Adrenal gland (tissue), 12 donors: ENCODE results near the gene TMEM169. TPM values are rescaled to one million over a fixed set of nuclear protein-coding genes. Genes with fewer than 3 reads are reported as not detected.

Source experiments
- DNase-seq, 7 donors: peaks; one replicate each; pipeline ENCODE4 v3.0.0-alpha.2; 2019 to 2020
- H3K27ac ChIP-seq, 5 donors: fragments of 200-600 bp; sonication (generic) in 4 of 5; 1 replicate in 3 of 5; 2 replicates in 2 of 5; pipeline versions ENCODE4 v1.5.1 to v1.8.0; 2016 to 2020; ENCODE audit warnings: mild to moderate bottlenecking in 1 of 5
- H3K27me3 ChIP-seq: fragments of 200-600 bp; 2 replicates; pipeline ENCODE4 v1.8.0; 2021
- H3K36me3 ChIP-seq, 2 donors: fragments of 200-600 bp; replicated peaks in 1 of 2; 1 replicate in 1 of 2; 2 replicates in 1 of 2; pipeline versions ENCODE4 v1.5.1 to v1.8.0; 2018 to 2022
- H3K4me1 ChIP-seq, 2 donors: fragments of 200-600 bp; replicated peaks in 1 of 2; 1 replicate in 1 of 2; 2 replicates in 1 of 2; pipeline versions ENCODE4 v1.5.1 to v1.8.0; 2018 to 2021
- H3K4me3 ChIP-seq, 4 donors: fragments of 200-600 bp; sonication (generic) in 3 of 4; one replicate each; pipeline ENCODE4 v1.5.1; 2016 to 2018
- H3K9me3 ChIP-seq, 3 donors: fragments of 200-600 bp; sonication (generic) in 1 of 3; replicated peaks in 1 of 3; 1 replicate in 2 of 3; 2 replicates in 1 of 3; pipeline versions ENCODE4 v1.5.1 to v1.8.0; 2016 to 2021
- POLR2A ChIP-seq, 2 donors: fragments of 450-650 bp; IDR thresholded peaks; one replicate each; pipeline ENCODE4 v1.6.1; 2017; ENCODE audit warnings: antibody characterized with exemption in 2 of 2, mild to moderate bottlenecking in 2 of 2, moderate library complexity in 1 of 2
- WGBS, 4 donors: extraction: QIAGEN DNeasy Blood & Tissue Kit in 2 of 4; methylation state at CpG; one replicate each; pipeline versions ENCODE4 v1.1.5 to v1.1.7; 2013 to 2017; 5-methylcytosine and 5-hydroxymethylcytosine counted together
- intact Hi-C, 2 donors: fragments of 100-400 bp; cut with DNase I; formaldehyde crosslinking; loops; one replicate each; pipeline versions ENCODE4 v1.14.1 to v1.15.0; 2022 to 2023
- polyA plus RNA-seq, 3 donors: library from polyadenylated mRNA; stranded (reverse); fragments of 200-250 nt in 2 of 3; fragments of 350-450 nt in 1 of 3; fragmentation: Illumina TruSeq in 1 of 3; extraction: RNeasy Lipid Tissue Mini Kit (QIAGEN cat#74804) in 1 of 3; gene quantifications; one replicate each; pipeline ENCODE4 v1.2.3, GENCODE V29; 2013 to 2014
- total RNA-seq, 9 donors: library from RNA; depleted of rRNA in 4 of 9; stranded (reverse); fragments of >200 nt in 4 of 9; fragments of 120-200 nt in 1 of 9; fragmentation: NEBNext Ultra II Directional in 1 of 9; extraction: Animal tissue kit (Norgen Biotek cat#: 25700) in 1 of 9; gene quantifications; one replicate each; pipeline versions ENCODE4 v1.1.0 to v1.2.4, GENCODE V29; 2013 to 2023
- TF ChIP-seq, protein P1 (sequence below), 6 experiments: fragments of 450-650 bp in 4 of 6; fragments of 200-600 bp in 2 of 6; sonication (generic) in 1 of 6; IDR thresholded peaks; 1 replicate in 5 of 6; 2 replicates in 1 of 6; pipeline versions ENCODE4 v1.5.1 to v1.8.0; 2016 to 2021; ENCODE audit warnings: antibody characterized with exemption in 6 of 6, mild to moderate bottlenecking in 2 of 6, moderate library complexity in 1 of 6
- donor health status: healthy with polysubstance abuse.
- donor health status: Bipolar disorder and iron deficiency.
- donor health status: DM: yes; HTN: yes; CAD: no.
- donor health status: DM: no; HTN: no; CAD: no.
- donor health status: DM: no; HTN: no; CAD: no.
- donor health status: DM: yes; HTN: yes; CAD: no.

The TMEM169 gene
- total and polyA plus RNA-seq, 12 donors: 0.12 to 2.3 (median 0.80) TPM

- Histone ChIP-seq H3K27me3 (no peaks in the 10 kb centered on the region), H3K9me3 (no peaks in the 10 kb centered on the region), H3K27ac (peak overlapping the region in 3 of 5 donors; percentile 5 to 83 (median 51)), H3K36me3 (peaks cover 0 to 59% of the 10 kb centered on the region in 2 donors), H3K4me3 (no peak overlapping the region), H3K4me1 (peaks cover 23 to 49% of the 10 kb centered on the region in 2 donors)
- TF ChIP-seq, protein P1, sequence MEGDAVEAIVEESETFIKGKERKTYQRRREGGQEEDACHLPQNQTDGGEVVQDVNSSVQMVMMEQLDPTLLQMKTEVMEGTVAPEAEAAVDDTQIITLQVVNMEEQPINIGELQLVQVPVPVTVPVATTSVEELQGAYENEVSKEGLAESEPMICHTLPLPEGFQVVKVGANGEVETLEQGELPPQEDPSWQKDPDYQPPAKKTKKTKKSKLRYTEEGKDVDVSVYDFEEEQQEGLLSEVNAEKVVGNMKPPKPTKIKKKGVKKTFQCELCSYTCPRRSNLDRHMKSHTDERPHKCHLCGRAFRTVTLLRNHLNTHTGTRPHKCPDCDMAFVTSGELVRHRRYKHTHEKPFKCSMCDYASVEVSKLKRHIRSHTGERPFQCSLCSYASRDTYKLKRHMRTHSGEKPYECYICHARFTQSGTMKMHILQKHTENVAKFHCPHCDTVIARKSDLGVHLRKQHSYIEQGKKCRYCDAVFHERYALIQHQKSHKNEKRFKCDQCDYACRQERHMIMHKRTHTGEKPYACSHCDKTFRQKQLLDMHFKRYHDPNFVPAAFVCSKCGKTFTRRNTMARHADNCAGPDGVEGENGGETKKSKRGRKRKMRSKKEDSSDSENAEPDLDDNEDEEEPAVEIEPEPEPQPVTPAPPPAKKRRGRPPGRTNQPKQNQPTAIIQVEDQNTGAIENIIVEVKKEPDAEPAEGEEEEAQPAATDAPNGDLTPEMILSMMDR (IDR thresholded peaks at IDR 0.05): no peak
- TF ChIP-seq POLR2A (IDR thresholded peaks at IDR 0.05): no peak
- DNase-seq: no peak
- 28 to 39% (median 33%) methylated on average over 4 of the region's 4 CpGs for WGBS, 4 donors
- intact Hi-C loops: loop anchor here in 1 of 2 donors (10.0 kb wide), 1 partner anchor 290 kb away; no protein-coding TSS in a partner anchor
Measured at GRCh38 chr2:216114382-216114713, 32.6 kb downstream of the TMEM169 start.

- intact Hi-C loops: loop anchor here in 1 of 2 donors (10.0 kb wide), 1 partner anchor 290 kb away; no protein-coding TSS in a partner anchor
- peak overlapping the region in 2 of 4 donors; percentile 34 to 67 for H3K4me3 ChIP-seq
- peaks cover 20 to 47% of the 10 kb centered on the region in 2 donors for H3K4me1 ChIP-seq
- WGBS, 4 donors: 5 to 8% (median 7%) methylated on average over 29 of the region's 29 CpGs
- peaks cover 0 to 65% of the 10 kb centered on the region in 2 donors for H3K36me3 ChIP-seq
- H3K27me3 ChIP-seq: no peaks in the 10 kb centered on the region
- TF ChIP-seq, protein P1 (IDR thresholded peaks at IDR 0.05): peak; percentile 81 to 93 (median 88)
- TF ChIP-seq POLR2A (IDR thresholded peaks at IDR 0.05): peak; percentile 14 to 83
- H3K9me3 ChIP-seq: no peaks in the 10 kb centered on the region
- peak overlapping the region in 4 of 5 donors; percentile 63 to 83 (median 72) for H3K27ac ChIP-seq
- DNase-seq: peak; percentile 98 to 100 (median 99)
Measured at GRCh38 chr2:216114714-216115531, 33.2 kb downstream of the TMEM169 start.

- Histone ChIP-seq H3K4me1 (peaks cover 11 to 32% of the 10 kb centered on the region in 2 donors), H3K4me3 (no peak overlapping the region), H3K9me3 (no peaks in the 10 kb centered on the region), H3K27me3 (no peaks in the 10 kb centered on the region), H3K36me3 (peaks cover 0 to 70% of the 10 kb centered on the region in 2 donors), H3K27ac (no peak overlapping the region)
- no peak for TF ChIP-seq POLR2A (IDR thresholded peaks at IDR 0.05)
- TF ChIP-seq, protein P1 (IDR thresholded peaks at IDR 0.05): no peak
- intact Hi-C loops: loop anchor here in 1 of 2 donors (10.0 kb wide), 1 partner anchor 288 kb away; no protein-coding TSS in a partner anchor
- WGBS, 4 donors: 86 to 100% (median 93%) methylated on average over 1 of the region's 1 CpG
- DNase-seq: no peak
Measured at GRCh38 chr2:216116418-216116817, 34.7 kb downstream of the TMEM169 start.

DNA sequence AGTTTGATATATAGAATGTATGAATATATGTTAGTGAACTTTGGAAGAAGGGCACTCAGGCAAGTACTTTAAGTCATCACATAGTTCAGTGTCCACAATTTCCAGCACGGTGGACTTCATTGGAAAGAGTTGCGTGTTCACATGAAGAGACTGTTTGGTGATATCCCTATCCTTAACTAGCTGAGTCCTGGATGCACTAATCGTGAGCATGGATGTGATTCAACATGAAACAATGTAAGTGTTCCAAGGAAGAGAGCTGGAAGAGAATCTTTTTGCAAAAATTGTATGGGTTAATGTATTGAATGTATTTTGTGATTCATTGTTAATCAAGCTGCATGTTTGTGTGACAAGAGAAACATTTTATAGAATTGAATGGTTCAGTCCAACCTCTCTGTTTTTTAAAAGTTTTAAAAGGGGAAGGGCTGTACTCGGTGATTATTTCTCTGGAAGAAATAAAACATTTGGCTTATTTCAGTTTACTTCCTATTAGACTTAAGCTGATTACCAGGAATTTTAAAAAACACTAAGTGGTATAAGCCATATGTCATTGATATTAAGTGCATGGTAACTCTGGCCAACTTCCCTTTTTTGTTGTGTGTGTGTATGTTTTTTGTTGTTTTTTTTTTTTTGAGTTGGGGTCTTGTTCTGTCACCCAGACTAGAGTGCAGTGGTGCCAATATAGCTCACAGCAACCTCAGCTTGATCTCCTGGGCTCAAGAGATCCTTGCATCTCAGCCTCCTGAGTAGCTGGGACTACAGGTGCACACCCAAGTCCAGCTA is 36.0 kb downstream of the TMEM169 start:
- 70 to 85% (median 79%) methylated on average over 4 of the region's 4 CpGs for WGBS, 4 donors
- peaks cover 0 to 70% of the 10 kb centered on the region in 2 donors for H3K36me3 ChIP-seq
- peaks cover 11 to 30% of the 10 kb centered on the region in 2 donors for H3K4me1 ChIP-seq
- no peak for DNase-seq
- TF ChIP-seq, protein P1 (IDR thresholded peaks at IDR 0.05): no peak
- no peak for TF ChIP-seq POLR2A (IDR thresholded peaks at IDR 0.05)
- H3K4me3 ChIP-seq: no peak overlapping the region
- H3K27me3 ChIP-seq: no peaks in the 10 kb centered on the region
- intact Hi-C loops: loop anchor here in 1 of 2 donors (10.0 kb wide), 1 partner anchor 287 kb away; no protein-coding TSS in a partner anchor
- no peaks in the 10 kb centered on the region for H3K9me3 ChIP-seq
- no peak overlapping the region for H3K27ac ChIP-seq
